Mammary epithelial cell (primary cell): ENCODE data around the gene PTCD3.

ENCODE experiments used
- EZH2 ChIP-seq: IDR thresholded peaks from 2 replicates; pipeline ENCODE4 v1.6.1; 2012; ENCODE audit warnings: low read length, inconsistent platforms, borderline replicate concordance
- TF ChIP-seq, protein P1 (sequence below), 2 donors: IDR thresholded peaks in 1 of 2; conservative IDR thresholded peaks in 1 of 2; 2 replicates each; pipeline ENCODE4 v1.5.1; 2011 to 2012; ENCODE audit warnings: inconsistent platforms in 2 of 2, low read length in 2 of 2, mild to moderate bottlenecking in 2 of 2, control low read depth in 1 of 2, low read depth in 1 of 2; ENCODE audit not compliant: insufficient read depth in 1 of 2; ENCODE audit errors: extremely low read depth in 1 of 2

DNA sequence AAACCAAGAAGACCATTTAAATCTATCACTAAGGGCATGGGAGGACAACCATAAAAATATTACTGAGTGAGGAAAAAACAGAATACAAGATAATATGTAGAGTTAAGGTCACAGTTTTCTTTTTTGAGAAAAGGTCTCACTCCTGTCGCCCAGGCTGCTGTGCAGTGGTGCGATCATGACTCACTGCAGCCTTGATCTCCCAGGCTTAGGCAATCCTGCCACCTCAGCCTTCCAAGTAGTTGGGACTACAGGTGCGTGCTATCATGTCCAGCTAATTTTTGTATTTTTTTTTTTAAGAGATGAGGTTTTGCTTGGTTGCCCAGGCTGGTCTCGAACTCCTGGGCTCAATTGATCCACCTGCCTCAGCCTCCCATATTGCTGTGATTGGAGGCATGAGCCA is 24.3 kb upstream of the PTCD3 start:
- TF ChIP-seq, protein P1, sequence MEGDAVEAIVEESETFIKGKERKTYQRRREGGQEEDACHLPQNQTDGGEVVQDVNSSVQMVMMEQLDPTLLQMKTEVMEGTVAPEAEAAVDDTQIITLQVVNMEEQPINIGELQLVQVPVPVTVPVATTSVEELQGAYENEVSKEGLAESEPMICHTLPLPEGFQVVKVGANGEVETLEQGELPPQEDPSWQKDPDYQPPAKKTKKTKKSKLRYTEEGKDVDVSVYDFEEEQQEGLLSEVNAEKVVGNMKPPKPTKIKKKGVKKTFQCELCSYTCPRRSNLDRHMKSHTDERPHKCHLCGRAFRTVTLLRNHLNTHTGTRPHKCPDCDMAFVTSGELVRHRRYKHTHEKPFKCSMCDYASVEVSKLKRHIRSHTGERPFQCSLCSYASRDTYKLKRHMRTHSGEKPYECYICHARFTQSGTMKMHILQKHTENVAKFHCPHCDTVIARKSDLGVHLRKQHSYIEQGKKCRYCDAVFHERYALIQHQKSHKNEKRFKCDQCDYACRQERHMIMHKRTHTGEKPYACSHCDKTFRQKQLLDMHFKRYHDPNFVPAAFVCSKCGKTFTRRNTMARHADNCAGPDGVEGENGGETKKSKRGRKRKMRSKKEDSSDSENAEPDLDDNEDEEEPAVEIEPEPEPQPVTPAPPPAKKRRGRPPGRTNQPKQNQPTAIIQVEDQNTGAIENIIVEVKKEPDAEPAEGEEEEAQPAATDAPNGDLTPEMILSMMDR (conservative IDR thresholded peaks at IDR 0.05 in 1 of 2, IDR thresholded peaks at IDR 0.05 in 1 of 2; ENCODE audit: extremely low read depth in 1 of 2, insufficient read depth in 1 of 2, low read depth in 1 of 2, low read length in 2 of 2) = no peak
- no peak for TF ChIP-seq EZH2
